ENCODE results near the gene LIN54. TPM values are rescaled to one million over a fixed set of nuclear protein-coding genes. Genes with fewer than 3 reads are reported as not detected.
A peak's percentile ranks its signal among the peaks of the same experiment; 100 is the strongest.

The LIN54 gene
- total and polyA plus RNA-seq, 2 of the 13 experiments (the other 11 are each of a cell fraction or from before 2014, with no cell fraction given), result 25.2 to 32.9 TPM

DNA sequence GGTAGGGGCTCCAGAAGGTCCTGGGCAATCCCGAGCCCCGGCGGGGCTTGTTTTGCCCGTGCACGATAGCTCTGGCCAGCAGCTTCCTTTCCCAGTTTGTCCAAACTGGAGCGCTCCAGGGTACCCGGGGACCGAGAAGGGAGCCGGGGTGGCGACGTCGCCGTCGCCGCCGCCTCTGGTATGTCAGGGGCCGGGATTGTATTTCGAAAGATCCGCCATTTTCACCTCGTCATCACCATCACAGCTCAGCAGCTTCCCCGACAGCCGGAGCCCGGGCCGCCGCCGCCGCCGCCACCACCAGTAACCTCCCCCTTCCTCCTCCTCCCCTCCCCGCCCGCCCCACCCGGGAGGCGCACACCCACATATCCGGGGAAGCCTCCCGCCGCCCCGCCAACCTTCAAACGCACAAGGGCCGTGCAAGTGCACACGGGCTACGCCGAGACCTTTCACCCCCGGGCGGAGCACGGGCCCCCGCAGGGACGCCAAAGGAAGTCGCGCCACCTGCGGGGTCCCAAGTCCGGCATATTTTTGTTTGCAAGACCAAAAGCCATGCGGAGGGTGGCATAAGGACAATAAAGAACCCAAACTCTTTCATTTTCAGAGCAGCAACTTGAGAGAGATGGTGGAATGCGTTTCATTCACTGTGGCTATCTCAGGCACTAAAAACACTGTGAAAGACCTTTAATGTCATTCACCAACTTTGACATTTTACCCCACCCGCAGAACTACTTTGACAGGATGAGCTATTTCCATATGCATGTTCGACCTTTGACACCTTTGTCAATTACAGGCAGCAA lies at the start of gene LIN54 (continued):
- TF ChIP-seq, protein P1, sequence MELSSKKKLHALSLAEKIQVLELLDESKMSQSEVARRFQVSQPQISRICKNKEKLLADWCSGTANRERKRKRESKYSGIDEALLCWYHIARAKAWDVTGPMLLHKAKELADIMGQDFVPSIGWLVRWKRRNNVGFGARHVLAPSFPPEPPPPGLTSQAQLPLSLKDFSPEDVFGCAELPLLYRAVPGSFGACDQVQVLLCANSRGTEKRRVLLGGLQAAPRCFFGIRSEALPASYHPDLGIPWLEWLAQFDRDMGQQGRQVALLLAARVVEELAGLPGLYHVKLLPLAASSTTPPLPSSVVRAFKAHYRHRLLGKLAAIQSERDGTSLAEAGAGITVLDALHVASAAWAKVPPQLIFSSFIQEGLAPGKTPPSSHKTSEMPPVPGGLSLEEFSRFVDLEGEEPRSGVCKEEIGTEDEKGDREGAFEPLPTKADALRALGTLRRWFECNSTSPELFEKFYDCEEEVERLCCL (CRISPR knock-in tag; IDR thresholded peaks at IDR 0.05; ENCODE audit: borderline replicate concordance), result no peak
- no peak for TF ChIP-seq U2AF2 (IDR thresholded peaks at IDR 0.05; ENCODE audit: low read depth, low read length)
- TF ChIP-seq SRY (CRISPR knock-in tag; IDR thresholded peaks at IDR 0.05), result no peak
- peak; percentile 39; the same call in 1 of the 2 replicates for TF ChIP-seq FOXA3 (CRISPR knock-in tag; IDR thresholded peaks at IDR 0.05)
- peak; percentile 76 for TF ChIP-seq MEF2D (CRISPR knock-in tag; IDR thresholded peaks at IDR 0.05)
- peak; percentile 32; the same call in 1 of the 2 replicates for TF ChIP-seq KAT8 (CRISPR knock-in tag; IDR thresholded peaks at IDR 0.05)
- no peak for TF ChIP-seq ZNF792 (CRISPR knock-in tag; IDR thresholded peaks at IDR 0.05)
- TF ChIP-seq RBM22 (optimal IDR thresholded peaks at IDR 0.05; ENCODE audit: low read length), result no peak
- TF ChIP-seq, protein P2, sequence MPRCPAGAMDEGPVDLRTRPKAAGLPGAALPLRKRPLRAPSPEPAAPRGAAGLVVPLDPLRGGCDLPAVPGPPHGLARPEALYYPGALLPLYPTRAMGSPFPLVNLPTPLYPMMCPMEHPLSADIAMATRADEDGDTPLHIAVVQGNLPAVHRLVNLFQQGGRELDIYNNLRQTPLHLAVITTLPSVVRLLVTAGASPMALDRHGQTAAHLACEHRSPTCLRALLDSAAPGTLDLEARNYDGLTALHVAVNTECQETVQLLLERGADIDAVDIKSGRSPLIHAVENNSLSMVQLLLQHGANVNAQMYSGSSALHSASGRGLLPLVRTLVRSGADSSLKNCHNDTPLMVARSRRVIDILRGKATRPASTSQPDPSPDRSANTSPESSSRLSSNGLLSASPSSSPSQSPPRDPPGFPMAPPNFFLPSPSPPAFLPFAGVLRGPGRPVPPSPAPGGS (CRISPR knock-in tag; IDR thresholded peaks at IDR 0.05), result no peak
- no peak for TF ChIP-seq HES4 (CRISPR knock-in tag; IDR thresholded peaks at IDR 0.05; ENCODE audit: borderline replicate concordance)
- TF ChIP-seq SETDB1 (CRISPR knock-in tag; IDR thresholded peaks at IDR 0.05; ENCODE audit: borderline replicate concordance), result no peak
- peak; percentile 91 for TF ChIP-seq SIN3A (IDR thresholded peaks at IDR 0.05; ENCODE audit: borderline replicate concordance, low read depth, low read length)
- peak; percentile 19; the same call in 1 of the 2 replicates for TF ChIP-seq CCDC6 (CRISPR knock-in tag; IDR thresholded peaks at IDR 0.05)
- TF ChIP-seq PHF5A (CRISPR knock-in tag; IDR thresholded peaks at IDR 0.05; ENCODE audit: low read depth, unreplicated experiment), result no peak
- TF ChIP-seq, protein P3, sequence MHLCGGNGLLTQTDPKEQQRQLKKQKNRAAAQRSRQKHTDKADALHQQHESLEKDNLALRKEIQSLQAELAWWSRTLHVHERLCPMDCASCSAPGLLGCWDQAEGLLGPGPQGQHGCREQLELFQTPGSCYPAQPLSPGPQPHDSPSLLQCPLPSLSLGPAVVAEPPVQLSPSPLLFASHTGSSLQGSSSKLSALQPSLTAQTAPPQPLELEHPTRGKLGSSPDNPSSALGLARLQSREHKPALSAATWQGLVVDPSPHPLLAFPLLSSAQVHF (CRISPR knock-in tag; IDR thresholded peaks at IDR 0.05), result no peak
- TF ChIP-seq ZKSCAN8 (CRISPR knock-in tag; IDR thresholded peaks at IDR 0.05; ENCODE audit: borderline replicate concordance), result no peak
- TF ChIP-seq, protein P4, sequence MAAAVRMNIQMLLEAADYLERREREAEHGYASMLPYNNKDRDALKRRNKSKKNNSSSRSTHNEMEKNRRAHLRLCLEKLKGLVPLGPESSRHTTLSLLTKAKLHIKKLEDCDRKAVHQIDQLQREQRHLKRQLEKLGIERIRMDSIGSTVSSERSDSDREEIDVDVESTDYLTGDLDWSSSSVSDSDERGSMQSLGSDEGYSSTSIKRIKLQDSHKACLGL (CRISPR knock-in tag; IDR thresholded peaks at IDR 0.05), result no peak
- no peak for TF ChIP-seq KLF13 (CRISPR knock-in tag; IDR thresholded peaks at IDR 0.05)
- TF ChIP-seq, protein P5, sequence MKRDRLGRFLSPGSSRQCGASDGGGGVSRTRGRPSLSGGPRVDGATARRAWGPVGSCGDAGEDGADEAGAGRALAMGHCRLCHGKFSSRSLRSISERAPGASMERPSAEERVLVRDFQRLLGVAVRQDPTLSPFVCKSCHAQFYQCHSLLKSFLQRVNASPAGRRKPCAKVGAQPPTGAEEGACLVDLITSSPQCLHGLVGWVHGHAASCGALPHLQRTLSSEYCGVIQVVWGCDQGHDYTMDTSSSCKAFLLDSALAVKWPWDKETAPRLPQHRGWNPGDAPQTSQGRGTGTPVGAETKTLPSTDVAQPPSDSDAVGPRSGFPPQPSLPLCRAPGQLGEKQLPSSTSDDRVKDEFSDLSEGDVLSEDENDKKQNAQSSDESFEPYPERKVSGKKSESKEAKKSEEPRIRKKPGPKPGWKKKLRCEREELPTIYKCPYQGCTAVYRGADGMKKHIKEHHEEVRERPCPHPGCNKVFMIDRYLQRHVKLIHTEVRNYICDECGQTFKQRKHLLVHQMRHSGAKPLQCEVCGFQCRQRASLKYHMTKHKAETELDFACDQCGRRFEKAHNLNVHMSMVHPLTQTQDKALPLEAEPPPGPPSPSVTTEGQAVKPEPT (CRISPR knock-in tag; IDR thresholded peaks at IDR 0.05; ENCODE audit: low read depth), result no peak
- TF ChIP-seq RFX1 (IDR thresholded peaks at IDR 0.05), result no peak
- no peak for TF ChIP-seq ZSCAN25 (CRISPR knock-in tag; IDR thresholded peaks at IDR 0.05)
- peak; percentile 34; the same call in 1 of the 2 replicates for TF ChIP-seq TOPORS (CRISPR knock-in tag; IDR thresholded peaks at IDR 0.05)
- TF ChIP-seq HOXA7 (CRISPR knock-in tag; IDR thresholded peaks at IDR 0.05), result no peak
